GM11168 (cell line): ENCODE data around the gene TSC22D1.
"Not testable (repeated sequence)": the region's sequence is repeated elsewhere in the genome, so short reads cannot be mapped to it uniquely, and the experiment has no call there.

ENCODE experiments used
- in situ Hi-C: fragments of 300-500 bp; cut with MboI; formaldehyde crosslinking; loops from one replicate; pipeline ENCODE4 v1.12.0; 2022; ENCODE audit warnings: low sequenced_read_pairs; ENCODE audit not compliant: unreplicated experiment

TSC22D1 gene

GRCh38 chr13:44573790-44574465 lies 2.2 kb downstream of the TSC22D1 start:
- in situ Hi-C loops = no loop called here

GRCh38 chr13:44573071-44573470 lies 3.1 kb downstream of the TSC22D1 start:
- in situ Hi-C loops = no loop called here

- in situ Hi-C loops = no loop called here
Observed at GRCh38 chr13:44566601-44567000, 9.5 kb downstream of the TSC22D1 start.

DNA sequence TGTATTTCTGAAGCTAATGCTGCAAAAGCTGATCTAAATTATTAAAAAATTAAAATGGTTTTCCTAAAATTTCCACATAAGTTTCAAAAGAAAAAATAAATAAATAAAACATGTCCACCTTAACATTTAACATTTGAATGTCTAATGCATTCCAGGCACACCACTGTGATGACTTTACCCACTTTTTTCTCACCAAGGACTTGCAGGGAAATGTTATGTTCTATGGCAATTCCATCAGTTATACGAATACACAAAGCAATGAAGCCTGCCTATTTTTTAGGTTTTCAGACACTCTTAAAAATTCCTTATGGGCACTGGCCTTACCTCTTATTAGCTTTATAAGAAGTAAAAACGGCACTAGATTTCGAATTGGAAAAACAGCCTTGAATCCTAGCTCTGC lies 10.2 kb downstream of the TSC22D1 start:
- in situ Hi-C loops = no loop called here

GRCh38 chr13:44564936-44565335 lies 11.2 kb downstream of the TSC22D1 start:
- in situ Hi-C loops = no loop called here

GRCh38 chr13:44562853-44563252 lies 13.3 kb downstream of the TSC22D1 start:
- in situ Hi-C loops = not testable (repeated sequence)

DNA sequence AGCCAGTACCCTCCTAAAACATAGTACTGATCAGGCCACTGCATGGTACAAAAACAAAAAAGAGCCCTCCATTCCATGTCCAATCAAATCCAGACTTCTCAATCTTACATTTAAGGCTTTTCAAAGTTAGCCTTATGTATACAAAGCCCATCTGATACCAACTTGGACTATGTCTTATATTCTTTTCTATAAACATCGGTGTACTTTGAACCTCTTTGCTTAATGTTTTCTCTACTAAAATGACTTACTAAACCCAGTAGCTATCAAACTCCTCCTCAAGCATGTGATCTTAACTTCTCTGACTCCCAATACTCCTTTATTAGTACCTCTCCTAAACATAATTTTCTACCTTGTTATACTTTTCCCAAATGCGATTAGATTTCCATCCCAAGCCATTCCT lies 14.8 kb downstream of the TSC22D1 start:
- in situ Hi-C loops = no loop called here

GRCh38 chr13:44557986-44558385 lies 18.1 kb downstream of the TSC22D1 start:
- in situ Hi-C loops = no loop called here

DNA sequence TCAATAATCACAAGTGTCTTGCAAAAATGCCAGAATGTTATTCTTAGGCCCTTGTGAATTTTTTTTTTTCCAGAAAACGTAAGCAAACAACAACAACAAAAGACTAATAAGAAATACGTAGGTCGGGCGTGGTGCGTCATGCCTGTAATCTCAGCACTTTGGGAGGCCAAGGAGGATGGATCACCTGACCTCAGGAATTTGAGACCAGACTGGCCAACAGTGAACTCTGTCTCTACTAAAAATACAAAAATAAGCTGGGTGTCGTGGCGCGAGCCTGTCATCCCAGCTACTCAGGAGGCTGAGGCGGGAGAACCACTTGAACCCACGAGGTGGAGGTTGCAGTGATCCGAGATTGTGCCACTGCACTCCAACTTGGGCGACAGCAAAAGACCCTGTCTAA lies 20.9 kb downstream of the TSC22D1 start:
- in situ Hi-C loops = no loop called here

- in situ Hi-C loops = no loop called here
Observed at GRCh38 chr13:44549476-44549875, 26.7 kb downstream of the TSC22D1 start.

GRCh38 chr13:44546164-44546563 lies 30.0 kb downstream of the TSC22D1 start:
- in situ Hi-C loops = no loop called here

GRCh38 chr13:44543369-44543768 lies 32.8 kb downstream of the TSC22D1 start:
- in situ Hi-C loops = no loop called here

GRCh38 chr13:44542361-44542760 lies 33.8 kb downstream of the TSC22D1 start:
- in situ Hi-C loops = no loop called here

DNA sequence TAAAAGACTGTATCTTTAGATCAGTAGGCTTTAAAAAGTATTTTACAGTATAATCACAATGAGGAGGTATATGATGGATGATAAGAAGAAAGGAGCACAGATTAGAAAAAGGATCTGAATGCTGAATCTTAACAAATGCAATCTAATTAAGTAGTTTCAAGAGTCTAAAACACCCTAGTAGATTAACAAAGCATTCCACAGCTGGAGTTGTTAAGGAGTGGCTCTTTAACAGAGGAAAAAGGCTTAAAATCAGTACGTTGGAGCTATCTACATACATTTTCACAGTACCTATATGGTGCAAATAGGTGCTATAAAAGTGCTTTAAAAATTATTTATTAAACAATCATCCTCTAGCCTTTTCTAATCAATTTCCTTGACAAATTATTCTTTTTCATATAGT lies 34.5 kb downstream of the TSC22D1 start:
- in situ Hi-C loops = no loop called here

- in situ Hi-C loops = no loop called here
Observed at GRCh38 chr13:44540761-44541434, 35.2 kb downstream of the TSC22D1 start.

DNA sequence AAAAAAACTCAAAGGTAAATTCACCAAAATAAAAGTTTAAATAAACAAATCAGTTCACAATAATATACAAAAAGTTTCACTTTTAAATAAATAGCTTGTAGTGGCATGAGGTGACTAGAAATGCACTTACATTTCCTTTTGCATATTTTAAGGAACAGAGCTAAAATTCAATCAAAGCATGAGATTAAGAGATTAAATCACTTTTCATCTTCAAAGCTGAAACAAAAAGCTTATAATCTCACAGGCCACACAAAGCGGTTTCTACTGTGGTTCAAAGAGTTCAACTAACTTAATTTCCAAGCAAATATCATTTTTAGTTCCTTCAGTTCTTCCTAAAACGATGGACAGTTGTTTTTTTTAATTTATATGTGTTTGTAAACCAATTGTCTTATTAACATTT lies 38.9 kb downstream of the TSC22D1 start:
- in situ Hi-C loops = no loop called here

- in situ Hi-C loops = no loop called here
Observed at GRCh38 chr13:44523146-44524015, 52.7 kb downstream of the TSC22D1 start.

DNA sequence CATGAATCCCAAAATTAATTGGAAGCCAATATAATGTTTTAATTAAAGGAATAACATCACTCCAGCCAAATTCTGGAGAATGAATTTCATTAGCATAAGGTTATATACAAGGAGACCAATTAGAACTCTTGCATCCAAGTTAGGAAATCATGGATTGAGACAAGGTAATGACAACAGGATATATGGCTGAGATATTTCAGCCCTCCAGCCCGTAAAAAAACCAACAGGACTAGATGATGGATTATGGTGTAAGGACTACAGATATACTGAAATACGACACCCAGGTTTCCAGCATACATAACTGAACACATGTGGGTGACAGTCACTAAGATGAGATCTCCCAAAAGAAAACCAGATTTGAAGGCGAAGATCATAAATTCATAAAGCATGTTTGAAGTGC lies 56.5 kb downstream of the TSC22D1 start:
- in situ Hi-C loops = no loop called here

DNA sequence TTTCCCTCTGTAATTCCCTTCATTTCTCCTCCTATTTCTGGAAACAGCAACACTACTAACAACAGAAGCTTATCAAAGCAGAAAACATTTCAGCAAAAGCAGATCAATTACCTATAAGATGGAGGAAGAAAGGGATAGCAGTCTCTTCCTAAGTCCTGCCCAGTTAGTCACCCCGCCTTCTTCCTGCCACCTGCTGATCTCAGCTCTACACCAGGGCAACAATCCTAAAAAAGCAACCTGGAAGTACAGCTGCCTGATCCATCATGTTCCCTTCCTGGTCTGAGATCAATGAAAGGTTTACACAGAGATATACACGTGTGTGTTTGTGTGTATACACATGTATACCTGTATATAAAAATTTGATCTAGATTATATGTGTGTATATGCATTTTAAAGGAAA lies 59.4 kb downstream of the TSC22D1 start:
- in situ Hi-C loops = no loop called here

DNA sequence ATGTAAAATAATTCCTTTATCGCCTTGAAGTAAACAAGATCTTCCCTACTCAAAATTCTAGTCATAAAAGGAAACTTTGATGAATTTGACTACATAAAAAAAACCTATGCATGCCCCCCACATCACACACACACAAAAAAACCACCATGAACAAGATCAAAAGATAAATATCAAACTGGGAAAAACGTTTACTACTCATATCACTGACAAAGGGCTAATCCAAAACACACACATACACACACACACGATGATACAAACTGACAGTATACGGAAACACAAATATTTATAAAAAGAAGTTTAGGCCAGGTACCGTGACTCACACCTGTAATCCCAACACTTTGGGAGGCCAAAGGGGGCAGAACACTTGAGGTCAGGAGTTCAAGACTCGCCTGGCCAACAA lies 61.9 kb downstream of the TSC22D1 start:
- in situ Hi-C loops = no loop called here

GRCh38 chr13:44509853-44510252 lies 66.3 kb downstream of the TSC22D1 start:
- in situ Hi-C loops = not testable (repeated sequence)
